NOMO-1 treated with DMSO at 0.1 percent for 48 hours (cell line): ENCODE measurements around the gene RIMS4.

Experiments used
- DNase-seq: peaks from one replicate; lab custom pipeline; 2025; ENCODE audit not compliant: unreplicated experiment; lab: John Stamatoyannopoulos, UW

The RIMS4 gene

DNA sequence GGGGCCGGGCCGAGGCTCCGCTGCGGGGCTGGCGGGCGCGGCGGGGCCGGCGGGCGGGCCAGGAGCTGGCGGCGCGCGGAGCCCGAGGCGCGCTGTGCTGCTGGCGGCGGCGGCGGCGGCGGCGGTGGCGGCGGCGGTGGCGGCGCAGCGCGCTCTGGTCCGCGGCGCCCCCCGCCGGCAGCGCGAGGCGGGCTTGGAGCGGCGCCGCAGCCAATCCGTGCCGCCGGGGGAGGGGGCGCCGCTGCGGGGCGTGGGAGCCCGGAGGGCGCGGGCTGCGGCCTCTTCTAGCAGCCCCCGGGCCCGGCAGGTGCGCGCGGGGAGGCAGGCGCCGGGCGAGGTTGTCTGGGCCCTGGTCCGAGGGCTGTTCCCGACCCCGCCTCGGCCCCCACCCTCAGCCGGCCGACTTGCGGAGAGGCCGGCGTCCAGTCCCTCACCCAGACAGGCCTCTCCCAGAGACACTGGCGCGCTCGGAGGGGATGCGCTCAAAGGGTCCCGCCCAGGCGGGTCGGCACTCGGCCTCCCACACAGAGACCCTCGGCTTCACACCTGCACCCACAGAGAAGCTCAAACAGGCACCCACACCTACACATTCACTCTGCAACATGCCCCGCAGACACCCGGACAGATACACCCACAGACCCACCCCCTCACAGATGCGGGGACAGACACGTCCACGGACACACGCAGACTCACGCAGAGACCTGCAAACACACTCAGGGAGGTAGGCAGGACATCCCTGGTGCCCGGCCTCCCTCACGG lies at the start of gene RIMS4:
Gene RIMS4 (minus strand): TSS at position 156 of the 759 bp plus-strand sequence. CDS start 275 bp downstream, outside the sequence.
- DNase-seq: no peak

DNA sequence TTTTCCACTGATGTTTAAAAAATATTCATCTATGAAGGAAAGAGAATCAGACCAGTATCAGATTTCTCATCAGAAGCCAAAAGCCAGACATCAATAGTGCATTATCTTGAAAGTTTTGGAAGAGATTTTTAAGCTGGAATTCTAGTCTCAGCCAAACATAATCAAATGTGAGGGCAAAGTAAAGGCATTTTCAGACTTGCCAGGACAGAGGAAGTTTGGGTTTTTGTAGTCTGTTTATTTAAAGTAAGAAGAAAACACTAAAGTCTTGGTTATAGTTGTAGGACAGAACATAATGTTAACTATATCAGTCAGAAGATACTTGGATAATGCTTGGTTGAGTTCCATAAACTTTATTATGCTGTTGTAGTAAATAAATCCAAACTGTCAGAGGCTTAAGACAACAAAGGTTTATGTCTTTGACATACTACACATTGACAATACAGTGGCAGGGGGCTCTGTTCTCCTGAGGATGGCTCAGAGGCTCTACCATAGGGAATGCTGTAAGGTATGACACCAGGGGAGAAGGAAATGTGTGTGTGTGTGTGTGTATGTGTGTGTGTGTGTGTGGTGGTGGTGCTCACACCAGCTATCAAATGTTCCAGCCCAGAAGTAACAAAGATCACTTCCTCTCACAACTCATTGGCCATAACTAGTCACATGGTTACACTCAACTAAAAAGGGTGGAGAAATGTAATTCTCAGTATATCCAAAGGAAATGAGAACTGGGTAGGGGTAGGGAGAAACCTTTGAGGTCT lies 48.4 kb upstream of the RIMS4 start:
- no peak for DNase-seq

DNA sequence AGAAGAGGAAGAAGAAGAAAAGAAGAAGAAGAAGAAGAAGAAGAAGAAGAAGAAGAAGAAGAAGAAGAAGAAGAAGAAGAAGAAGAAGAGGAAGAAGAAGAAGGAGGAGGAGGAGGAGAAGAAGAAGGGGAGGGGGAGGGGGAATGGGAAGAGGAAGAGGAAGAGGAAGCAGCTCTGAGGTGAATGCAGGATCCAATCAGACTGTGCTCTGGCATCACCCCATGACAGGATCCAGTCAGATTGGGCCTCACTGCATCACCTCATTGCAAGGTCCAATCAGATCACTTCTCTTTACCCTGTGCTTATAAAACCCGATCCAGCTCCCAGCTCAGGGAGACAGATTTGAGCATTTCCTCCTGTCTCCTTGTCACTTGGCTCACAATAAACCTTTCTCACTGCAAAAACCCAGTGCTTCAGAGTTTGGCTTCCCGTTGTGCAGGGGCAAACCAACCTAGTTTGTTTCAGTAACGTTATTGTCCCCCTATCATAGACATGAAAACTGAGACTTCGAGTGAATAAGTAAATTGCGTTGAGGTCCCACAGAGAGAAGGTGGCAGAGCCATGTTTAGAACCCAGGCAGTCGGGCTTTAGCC lies 46.6 kb upstream of the RIMS4 start:
- DNase-seq: peak; percentile 10

DNA sequence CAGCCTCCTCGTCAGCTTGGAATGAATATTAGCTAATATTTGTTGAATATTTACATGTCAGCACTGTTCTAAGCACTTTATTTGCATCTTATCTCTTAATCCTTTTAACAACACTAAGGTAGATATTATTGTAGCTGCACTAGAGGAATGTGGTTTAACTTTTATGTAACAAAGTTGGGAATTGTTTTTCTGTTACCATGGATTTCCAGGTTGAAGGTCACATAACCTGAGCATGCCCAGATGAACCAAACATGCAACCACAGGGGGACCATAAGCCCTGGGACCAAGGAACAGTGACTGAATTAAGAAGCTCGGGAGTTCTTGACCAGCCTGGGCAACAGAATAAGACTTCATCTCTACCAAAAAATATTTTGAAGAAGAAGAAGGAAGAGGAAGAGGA lies 46.1 kb upstream of the RIMS4 start:
- no peak for DNase-seq

DNA sequence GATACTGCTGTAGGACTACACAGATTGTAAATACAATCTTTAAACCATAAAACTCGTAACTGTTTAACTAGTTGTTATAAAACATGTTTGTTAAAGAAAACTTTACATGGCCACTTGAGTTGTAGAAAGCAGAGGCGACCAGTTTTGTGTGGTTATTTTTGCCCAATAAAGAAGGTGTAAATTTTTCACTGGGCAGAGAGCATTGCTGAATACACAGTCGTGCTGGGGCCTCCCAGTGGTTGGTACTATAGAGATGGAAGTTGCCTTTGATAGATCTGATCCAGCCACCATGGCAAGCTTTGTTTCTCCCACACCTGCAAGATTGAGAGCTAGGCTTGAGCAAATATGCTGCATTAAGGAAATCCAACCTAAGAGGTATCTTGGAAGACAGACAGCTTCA lies 41.2 kb upstream of the RIMS4 start:
- DNase-seq: no peak

DNA sequence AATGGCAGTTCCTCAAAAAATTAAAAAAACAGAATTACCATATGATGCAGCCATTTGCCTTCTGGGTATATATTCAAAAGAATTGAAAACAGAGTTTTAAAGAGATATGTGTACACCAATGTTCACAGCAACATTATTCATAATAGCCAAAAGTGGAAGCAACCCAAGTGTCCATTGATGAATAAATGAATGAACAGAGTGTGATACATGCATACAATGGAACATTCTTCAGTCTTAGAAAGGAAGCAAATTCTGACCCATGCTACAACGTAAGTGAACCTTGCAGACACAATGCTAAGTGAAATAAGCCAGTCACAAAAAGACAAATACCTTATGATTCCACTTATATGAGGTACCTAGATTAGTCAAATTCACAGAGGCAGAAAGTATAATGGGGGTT lies 40.5 kb upstream of the RIMS4 start:
- DNase-seq: no peak

DNA sequence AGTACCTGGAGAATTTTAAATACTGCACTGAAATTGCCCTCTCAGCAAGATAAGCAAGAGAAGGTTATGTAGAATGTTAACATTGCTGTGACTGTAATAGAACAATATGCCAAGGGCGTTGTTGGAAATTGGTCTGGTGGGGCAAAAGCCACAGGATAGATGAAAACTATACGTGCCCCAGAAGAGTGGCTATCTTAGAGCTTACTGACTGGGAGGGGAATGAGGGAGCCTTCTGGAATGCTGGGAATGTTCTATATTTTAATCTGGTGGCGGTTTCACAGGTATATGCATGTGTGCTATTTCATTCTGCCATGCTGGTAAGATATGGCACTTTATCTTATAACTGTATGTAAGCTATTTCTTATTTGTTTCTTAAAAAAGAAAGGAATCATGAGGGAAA lies 39.9 kb upstream of the RIMS4 start:
- DNase-seq: no peak

DNA sequence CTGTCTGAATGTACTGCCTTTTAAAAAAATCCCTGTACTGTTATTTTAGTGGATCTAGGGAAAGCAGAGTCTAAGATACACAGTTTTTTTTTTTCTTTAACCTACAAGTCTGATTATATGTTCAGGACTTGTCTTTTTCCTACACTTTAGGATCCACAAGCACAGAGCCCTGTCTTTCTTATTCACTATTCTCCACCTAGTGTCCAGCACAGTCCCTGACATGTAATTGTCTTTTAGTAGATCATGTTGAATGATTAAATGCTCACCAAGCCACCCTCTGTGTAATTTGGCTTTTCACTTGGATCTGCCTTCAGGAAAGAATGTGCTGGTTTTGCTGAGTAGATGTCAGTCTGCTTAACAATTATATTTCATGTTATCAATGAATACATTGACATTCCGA lies 39.4 kb upstream of the RIMS4 start:
- DNase-seq: no peak

DNA sequence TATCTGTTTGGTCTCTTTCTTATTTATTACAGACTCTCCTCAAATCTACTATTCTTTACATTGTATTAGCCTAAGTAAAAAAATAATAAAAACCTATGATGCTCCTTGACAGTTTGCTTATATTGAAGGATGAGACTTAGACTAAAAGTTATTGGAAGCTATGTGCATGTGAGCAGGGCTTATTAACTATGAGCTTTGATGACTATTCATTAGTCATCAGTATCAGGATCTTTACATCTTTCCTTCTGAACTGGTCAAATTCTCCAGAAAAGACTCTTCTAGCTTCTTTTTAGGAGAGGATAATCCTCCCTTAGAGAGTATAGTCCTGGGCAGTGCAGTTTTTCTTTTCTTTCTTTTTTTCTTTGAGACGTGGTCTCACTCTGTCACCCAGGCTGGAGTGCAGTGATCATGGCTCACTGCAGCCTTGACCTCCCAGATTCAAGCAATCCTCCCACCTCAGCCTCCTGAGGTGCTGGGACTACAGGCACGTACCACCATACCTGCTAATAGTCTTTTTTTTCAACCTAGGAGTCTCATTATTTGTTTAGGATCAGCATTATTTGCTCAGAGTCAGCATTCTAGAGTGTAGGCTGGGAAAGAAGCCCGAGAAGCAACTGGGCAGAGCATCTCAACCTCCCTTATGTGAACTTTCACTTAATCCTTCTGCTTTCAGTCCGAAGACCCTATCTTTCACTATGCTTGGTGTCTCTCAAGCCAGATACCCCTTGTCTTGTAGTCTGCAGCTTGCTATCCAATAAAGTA lies 38.1 kb upstream of the RIMS4 start:
- no peak for DNase-seq

DNA sequence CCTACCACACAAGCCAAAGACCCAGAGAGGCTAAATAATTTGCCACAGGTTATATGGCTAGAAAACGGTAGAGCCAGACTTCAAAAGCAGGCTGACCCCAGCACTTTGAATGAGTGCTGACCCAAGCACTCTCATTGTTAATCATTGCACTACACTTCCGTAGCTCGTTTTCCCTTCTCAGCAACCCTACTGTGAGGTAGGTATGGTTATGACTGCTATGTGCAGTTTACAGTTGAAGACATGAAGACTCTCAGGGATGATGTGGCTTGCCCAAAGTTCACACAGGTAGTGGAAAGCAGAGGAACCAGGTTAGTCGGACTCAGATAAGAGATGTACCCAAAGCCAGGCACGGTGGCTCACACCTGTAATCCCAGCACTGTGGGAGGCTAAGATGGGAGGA lies 33.5 kb upstream of the RIMS4 start:
- no peak for DNase-seq

DNA sequence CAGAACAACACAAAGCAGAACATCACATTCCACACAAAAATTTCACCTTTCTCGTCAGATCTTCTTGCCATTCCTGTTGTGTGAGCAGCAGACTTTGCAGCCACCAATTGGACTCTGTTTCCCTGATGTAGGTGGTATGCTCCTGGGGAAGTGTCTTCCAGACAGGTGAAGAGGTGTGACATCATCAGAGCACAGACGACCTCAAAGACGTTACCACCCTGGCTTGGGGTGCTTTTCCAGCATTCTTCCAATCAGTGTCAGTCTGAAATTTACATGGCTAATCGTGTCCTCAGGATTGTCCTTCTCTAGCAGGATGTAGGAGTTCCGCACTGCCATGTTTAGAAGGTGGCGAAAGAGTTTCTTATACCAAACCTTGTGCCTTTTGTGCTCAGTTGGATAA lies 31.6 kb upstream of the RIMS4 start:
- no peak for DNase-seq

DNA sequence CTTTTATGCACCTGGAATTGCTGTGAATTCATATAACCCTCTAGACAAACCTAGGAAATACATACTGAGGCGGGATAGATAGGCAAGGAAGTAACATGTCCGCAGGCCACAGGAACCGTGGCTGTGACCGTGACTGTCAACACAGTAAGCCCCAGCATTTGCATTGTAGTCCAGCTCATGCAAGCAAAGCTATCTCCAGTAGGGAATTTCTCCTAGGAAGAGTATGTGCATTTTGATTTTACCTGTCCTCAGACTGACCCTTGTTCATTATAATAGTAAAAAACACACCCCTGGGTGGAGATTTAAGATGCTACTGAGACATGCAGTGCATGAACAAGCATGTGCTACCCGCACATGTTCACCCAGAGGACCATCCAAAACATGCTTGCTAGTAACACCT lies 30.5 kb upstream of the RIMS4 start:
- no peak for DNase-seq

DNA sequence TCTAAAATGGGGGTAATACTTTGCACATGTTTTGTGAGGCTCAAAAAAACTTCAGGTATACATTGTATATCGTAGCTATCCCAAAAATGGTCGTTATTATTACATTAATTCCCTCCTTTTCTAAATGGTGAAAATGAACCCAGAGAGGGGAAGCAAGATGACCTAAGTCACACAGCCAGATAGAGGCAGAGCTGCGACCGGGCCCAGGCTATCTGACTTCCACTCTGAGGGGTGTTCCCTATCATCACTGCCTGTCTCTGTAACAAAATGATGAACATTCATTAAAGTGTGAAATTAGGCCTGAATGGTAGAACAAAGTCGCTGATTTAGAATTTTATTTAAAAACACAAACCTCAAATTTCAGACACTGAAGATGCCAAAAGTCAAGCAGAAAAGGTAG lies 29.1 kb upstream of the RIMS4 start:
- no peak for DNase-seq

DNA sequence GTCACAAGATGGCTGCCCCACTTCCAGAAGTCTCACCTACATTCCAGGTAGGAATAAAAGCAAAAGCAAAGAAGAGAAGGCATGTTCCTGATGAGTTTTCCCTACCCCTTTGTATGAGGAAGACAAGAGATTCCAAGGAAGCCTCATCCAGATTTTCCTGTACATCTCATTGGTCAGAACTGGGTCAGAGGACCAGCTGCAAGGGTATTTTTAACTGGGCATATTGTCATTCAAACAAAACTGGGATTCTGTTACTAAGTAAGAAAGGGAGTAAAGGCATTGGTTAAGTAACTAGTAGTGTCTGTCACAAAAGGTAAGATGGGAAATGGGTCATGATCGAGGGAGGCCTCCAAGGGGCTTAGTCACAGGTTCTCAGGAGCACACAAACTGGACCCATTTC lies 28.2 kb upstream of the RIMS4 start:
- no peak for DNase-seq

DNA sequence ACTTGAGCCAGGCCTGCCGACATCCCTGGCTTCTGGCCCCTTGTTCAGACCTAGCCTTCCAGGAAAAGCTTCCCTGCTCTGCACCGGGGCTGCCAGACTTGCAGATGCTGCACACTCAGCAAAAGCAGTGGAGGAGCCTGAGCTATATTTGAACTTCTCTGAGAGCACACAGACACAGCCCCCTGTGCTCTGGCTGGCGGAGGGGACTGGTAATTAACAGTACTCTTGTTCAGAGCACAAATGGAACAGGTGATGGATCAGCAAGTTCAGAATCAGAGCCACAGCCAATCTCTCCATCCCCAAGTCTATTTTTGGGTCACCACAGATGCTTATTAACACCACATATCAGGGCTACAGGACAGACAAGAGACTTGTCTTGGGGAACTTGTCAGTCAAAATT lies 27.6 kb upstream of the RIMS4 start:
- DNase-seq: no peak

DNA sequence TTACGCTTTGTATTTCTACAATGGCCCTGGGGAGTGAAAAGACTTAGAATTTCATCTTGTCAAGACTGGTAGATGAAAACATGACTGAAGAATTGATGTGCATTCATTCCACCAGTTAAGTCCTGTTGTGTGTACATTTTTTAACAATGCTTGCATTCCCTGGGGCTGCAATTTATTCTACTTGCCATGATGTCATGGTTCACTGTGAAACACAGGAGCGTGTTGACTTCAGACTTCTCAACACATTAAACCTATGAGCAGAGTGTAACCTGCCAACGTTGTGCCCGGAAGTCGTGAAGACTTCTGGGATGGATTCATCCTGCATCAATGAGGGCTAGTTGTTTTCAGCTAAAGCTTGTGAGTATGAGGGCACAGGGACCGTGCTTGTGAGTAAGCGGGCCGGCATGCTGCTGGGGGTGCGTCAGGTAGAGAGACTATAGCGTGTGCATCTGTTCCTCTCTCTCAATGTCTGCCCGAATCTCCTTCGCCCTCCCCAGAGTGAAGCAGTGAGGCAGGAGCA lies 26.3 kb upstream of the RIMS4 start:
- DNase-seq: no peak

DNA sequence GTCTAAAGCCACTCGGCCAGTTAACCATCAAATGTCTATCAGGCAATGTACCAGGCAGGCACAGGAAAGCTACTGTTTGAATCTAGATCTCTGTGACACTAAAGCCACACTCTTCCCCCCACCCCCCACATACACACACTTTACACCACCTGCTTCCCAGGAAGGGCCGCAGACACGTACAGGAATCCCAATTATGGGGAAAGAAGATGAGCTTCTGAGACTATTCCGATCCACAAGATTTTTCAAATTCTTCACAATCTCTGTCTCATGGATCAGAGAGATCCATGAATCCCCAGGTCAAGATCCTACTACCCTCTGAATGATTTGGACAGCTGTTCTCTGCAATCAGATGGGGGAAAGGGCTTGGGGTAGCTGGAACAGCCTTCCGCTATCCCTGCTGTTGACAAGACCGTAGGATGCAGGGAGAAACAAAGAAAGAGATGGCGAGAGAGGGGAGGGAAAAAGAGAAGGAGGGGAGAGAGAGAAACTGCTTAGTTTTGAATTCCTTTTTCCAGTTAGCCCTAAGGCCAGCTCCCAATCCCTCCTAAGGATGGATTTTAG lies 25.4 kb upstream of the RIMS4 start:
- no peak for DNase-seq

DNA sequence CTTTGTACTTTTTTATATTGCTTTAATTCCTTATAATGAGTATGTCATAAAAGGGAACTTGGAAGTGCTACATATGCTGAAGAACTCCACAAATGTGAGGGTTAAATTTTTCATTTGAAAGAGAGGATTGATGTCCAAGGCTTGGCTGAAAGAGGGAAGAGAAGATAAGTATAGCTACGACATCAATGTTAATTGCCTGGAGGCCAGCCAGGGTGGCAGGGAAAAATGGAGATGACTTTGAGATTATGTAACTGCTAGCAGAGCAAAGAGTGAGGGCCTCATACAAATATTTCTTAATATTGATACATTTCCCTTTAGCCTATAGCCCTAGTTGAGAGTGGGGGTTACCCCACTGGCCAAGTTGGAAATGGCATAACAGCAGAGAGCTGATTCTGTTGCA lies 24.8 kb upstream of the RIMS4 start:
- DNase-seq: no peak

DNA sequence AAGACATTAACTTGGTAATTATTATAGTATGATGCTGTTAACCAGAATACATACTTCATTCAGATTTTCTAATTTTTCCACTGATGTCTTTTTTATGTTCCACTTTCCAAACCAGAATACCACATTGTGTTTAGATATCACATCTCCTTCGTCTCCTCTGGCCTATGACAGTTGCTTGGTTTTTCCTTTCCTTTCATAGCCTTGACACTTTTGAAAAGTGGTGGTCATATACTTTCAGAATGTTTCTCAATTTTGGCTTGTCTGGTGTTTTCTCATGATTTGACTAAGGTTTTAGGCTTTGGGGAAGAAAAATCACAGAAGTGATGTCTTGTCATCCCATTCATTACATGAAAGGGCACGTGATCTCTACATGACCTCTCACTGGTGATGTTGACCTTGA lies 24.3 kb upstream of the RIMS4 start:
- DNase-seq: no peak

DNA sequence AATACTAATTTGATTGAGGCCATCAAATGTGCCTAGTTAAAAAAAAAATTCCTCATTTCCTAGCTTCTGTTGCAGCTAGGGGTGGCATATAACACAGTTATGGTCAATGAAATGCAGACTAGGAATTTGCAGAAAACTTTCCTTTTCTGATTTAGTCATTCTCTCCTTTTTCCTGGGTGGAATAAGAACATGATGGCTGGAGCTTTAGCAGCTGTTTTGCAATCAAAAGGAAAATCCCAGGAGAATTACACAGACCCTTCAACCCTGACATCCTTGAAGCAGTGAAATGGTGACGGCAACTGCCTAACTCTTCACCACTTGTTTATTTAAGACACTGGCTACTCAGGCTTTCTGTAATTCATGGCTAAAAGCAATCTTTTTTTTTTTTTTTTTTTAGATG lies 23.1 kb upstream of the RIMS4 start:
- no peak for DNase-seq

DNA sequence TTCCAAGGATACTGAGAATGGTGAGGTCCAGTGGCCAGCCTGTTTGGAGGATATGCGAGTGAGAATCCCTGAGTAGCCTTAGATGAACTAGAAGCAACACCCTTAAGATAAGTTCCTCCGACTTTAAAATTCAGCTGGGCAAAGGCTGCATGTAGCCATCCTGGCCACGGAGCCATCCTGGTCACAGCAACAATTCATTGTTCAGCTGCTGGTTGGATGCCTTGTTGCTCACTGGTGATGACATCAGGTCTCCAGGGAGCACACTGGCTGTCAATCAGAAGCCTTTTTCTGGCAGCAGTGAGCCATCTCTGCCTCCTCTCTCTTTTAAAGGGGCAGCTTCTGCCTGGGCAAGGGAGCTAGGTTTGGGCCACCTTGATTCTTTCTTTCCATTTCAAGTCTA lies 22.4 kb upstream of the RIMS4 start:
- no peak for DNase-seq
